ENCODE results near the gene KCNIP1.

DNA sequence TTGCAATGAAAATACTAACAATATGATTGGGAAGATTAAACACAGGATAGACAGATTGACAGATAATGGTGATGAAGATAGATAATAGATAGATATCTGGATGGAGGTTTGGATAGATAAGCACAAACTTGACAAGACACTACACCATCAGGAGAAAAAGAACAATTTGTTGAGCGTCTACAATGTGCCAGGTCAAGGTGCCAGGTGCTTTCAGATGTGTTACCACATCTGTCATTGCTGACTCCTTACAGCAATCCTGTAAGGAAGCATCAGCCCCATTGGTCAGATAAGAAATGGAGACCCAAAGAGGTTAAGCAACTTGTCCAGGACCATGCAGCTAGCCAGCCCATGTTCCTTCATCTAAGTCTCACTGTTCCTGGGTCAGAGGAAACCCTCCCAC, 278.1 kb downstream of the KCNIP1 start:
- TF ChIP-seq EHF (CRISPR knock-in tag; IDR thresholded peaks at IDR 0.05), result no peak
- TF ChIP-seq REST (IDR thresholded peaks at IDR 0.05), result no peak
- TF ChIP-seq POLR2A (IDR thresholded peaks at IDR 0.05; ENCODE audit: low read length), result no peak
- TF ChIP-seq, protein P1, sequence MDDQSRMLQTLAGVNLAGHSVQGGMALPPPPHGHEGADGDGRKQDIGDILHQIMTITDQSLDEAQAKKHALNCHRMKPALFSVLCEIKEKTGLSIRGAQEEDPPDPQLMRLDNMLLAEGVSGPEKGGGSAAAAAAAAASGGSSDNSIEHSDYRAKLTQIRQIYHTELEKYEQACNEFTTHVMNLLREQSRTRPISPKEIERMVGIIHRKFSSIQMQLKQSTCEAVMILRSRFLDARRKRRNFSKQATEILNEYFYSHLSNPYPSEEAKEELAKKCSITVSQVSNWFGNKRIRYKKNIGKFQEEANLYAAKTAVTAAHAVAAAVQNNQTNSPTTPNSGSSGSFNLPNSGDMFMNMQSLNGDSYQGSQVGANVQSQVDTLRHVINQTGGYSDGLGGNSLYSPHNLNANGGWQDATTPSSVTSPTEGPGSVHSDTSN (IDR thresholded peaks at IDR 0.05), result no peak
- no peak for TF ChIP-seq CTCF (IDR thresholded peaks at IDR 0.05)
- TF ChIP-seq FOSB (CRISPR knock-in tag; IDR thresholded peaks at IDR 0.05), result no peak
- TF ChIP-seq, protein P2, sequence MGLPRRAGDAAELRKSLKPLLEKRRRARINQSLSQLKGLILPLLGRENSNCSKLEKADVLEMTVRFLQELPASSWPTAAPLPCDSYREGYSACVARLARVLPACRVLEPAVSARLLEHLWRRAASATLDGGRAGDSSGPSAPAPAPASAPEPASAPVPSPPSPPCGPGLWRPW (IDR thresholded peaks at IDR 0.05), result no peak
